ENCODE results near the gene GNMT.
"Not testable (repeated sequence)": the region's sequence is repeated elsewhere in the genome, so short reads cannot be mapped to it uniquely, and the experiment has no call there.

The GNMT gene

GRCh38 chr6:42978839-42979522, 18.4 kb downstream of the GNMT start, which contains the start of gene PEX6:
TSS of gene PEX6 (minus strand) at chr6:42979181. CDS start at chr6:42979150, 31 bp downstream.
- DNase-seq, result peak; percentile 56

DNA sequence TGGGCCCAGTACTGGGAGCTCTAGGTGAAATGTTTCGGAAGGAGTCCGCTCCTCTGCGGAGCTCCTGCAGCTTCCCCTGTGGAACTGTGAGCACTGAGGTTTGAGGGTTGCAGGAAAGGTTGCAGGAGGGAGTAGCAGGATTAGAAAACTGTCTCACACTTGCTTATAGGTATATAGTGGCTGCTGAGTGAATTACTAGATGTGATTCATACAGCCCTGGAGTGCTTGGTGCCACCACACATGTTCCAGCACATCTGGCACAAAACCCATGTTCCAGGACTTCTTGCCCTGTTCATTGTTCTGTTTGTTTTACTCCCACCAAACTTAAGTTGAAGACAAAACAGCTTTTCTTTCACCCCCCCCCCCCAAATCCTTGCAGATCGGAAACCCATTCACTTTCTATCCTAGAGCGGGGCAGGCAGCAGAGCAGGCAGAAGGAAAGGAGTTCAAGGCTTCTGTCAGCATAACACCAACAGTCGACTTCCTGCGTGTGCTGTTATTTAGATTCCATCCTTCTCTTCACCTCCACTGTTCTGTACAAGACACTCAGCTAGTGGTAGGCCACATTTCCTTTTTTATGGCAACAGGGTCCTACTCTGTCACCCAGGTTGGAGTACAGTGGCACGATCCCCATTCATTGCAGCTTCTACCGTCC, 19.1 kb downstream of the GNMT start:
- DNase-seq, result peak; percentile 53

- DNase-seq, result no peak
These were observed 21.3 kb downstream of the GNMT start for GRCh38 chr6:42981836-42982235.

- DNase-seq, result peak; percentile 99
These were observed 23.7 kb downstream of the GNMT start, which contains the start of gene PPP2R5D for GRCh38 chr6:42984001-42984923. TSS of gene PPP2R5D (plus strand) at chr6:42984570. CDS start at chr6:42984678, 108 bp downstream.

DNA sequence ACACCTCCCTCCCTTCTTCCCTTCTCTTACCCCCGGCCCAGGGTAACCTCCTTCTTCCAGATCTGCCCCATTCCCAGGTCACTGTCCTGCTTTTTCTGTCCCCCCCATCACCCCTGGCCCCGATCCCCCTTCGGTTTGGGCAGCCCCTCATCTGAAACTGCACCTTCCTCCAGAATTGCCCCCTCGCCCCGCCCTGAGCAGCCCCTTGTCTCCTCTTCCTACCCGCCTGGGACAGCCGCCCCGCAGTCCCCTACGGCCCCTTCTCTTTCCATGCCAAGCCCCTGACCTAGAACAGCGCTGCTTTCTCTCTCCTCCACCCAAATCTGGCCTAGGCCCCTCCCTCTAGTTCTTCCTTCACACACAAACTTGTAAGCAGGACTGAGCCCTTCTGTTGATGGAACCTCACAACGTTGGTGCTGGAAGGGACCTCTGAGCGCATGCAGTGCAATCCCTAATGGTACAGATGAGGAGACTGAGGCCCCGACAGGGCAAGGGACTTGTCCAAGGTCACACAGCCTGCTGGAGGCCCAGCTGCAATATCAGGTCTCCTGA, 24.4 kb downstream of the GNMT start:
- DNase-seq, result no peak

GRCh38 chr6:42987533-42988451, 27.2 kb downstream of the GNMT start:
- no peak for DNase-seq

DNA sequence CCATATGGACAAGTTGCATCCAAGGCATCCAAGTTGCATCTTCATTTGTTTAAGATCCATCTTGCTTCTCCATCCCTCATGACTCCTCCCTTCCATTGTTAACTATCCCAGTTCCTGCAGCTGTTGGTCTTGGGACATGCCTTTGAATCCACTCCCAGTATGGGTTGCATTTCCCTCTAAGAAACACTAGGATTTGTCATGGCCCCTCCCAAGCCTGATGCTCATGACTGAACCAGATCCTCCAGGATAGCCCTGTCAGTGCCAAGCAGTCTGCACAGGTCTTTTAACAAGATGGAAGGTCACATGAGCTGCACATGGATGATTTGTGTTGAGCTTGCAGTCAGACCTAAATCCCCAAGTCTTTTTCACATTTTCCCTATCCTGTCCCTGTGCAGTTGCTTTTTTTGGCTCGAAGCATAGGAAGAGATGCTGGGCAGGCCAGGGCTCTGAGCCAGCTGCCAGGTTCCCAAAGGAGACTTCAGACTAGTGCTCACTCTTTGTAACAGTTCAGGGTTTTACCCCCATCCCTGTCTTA, 28.0 kb downstream of the GNMT start:
- DNase-seq, result no peak

DNA sequence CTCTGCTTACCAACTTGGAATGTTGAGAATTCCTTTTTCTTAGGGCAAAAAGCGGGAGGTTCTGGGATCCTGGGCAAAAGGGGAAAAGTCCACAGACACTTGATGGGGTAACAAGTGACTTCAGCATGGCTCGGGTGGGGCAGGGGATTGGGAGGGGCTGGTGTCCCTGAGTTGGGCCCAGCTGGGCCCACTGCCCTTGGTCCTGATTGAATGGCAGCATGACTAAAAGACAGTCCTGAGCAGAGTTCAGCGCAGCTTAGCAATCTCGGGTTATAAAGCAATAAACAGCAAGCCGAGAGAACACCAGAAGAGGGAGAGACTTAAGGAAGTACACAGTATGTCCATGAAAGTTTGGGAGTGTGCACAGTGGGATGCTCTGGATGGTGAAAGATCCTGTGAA, 29.4 kb downstream of the GNMT start:
- DNase-seq, result no peak

DNA sequence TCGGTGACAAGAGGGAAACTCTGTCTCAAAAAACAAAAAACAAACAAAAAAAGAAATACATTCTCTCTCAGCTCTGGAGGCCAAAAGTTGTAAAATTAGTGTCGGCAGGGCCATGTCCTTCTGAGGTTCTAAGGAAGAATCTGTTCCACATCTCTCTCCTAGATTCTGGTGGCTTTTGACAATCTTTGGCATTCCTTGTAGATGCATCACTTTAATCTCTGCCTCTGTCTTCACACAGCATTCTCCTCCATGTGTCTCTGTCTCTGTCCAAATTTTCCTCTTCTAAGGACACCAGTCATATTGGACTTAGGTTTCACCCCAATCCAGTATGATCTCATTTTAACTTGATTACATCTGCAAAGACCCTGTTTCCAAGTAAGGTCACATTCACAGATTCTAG, 32.9 kb downstream of the GNMT start:
- no peak for DNase-seq

- peak; percentile 15 for DNase-seq
These were observed 36.0 kb downstream of the GNMT start for GRCh38 chr6:42996513-42996912.

GRCh38 chr6:42998205-42998604, 37.7 kb downstream of the GNMT start:
- DNase-seq, result not testable (repeated sequence)

DNA sequence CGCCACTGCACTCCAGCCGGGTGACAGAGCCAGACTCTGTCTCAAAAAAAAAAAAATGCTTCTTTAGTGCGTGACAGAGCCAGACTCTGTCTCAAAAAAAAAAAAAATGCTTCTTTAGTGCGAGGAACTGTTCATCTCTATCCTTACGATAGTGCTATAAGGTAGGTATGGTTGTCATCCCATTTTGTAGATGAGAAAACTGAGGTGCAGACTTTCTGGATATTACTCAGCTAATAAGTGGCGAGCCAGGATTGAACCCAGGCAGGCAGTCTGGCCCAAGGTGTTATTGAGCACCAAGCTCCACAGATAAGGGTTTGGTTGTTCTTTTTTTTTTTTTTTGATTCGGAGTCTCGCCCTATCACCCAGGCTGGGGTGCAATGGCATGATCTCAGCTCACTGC, 41.3 kb downstream of the GNMT start:
- no peak for DNase-seq

GRCh38 chr6:43005844-43006243, 45.3 kb downstream of the GNMT start:
- no peak for DNase-seq

GRCh38 chr6:43006251-43006650, 45.7 kb downstream of the GNMT start:
- DNase-seq, result no peak

GRCh38 chr6:43007126-43007525, 46.6 kb downstream of the GNMT start:
- DNase-seq, result no peak

GRCh38 chr6:43009124-43009523, 48.6 kb downstream of the GNMT start:
- no peak for DNase-seq

DNA sequence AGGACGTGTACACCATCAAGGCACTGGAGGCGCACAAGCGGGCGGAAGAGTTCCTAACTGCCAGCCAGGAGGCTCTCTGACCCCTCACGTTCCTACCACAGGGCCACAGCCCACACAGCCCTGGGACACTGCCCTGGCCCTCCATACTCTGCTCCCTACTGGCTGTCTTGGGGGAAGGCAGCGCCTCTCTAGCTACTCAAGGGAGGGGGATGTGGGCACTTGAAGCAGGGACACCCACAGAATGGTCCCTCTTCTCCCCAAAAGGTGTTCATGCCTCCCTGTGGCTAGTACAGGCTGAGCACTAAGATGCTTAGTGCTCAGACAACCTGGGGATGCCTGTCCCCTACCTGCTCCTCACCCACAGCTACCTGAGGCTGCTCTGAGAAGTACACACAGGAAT, 50.7 kb downstream of the GNMT start:
- DNase-seq, result no peak

GRCh38 chr6:43012364-43012763, 51.8 kb downstream of the GNMT start:
- no peak for DNase-seq

- DNase-seq, result no peak
These were observed 52.7 kb downstream of the GNMT start for GRCh38 chr6:43013097-43013842.
